AG09319 (cell line): Measurements from ENCODE around the gene TIE1.

Source experiments
- DNase-seq: peaks from one replicate; pipeline ENCODE4 v3.0.0-alpha.2; 2010; ENCODE audit warnings: low read depth; ENCODE audit errors: extremely low read depth
- CTCF ChIP-seq: IDR thresholded peaks from 2 replicates; pipeline ENCODE4 v1.5.1; 2011; ENCODE audit warnings: low read depth, mild to moderate bottlenecking, inconsistent platforms, low read length, moderate library complexity

TIE1 gene

GRCh38 chr1:43321331-43321891 lies 20.6 kb downstream of the TIE1 start:
- DNase-seq: no peak
- TF ChIP-seq CTCF: no peak

- no peak for DNase-seq
- no peak for TF ChIP-seq CTCF
Observed at GRCh38 chr1:43322506-43322905, 21.7 kb downstream of the TIE1 start.

- no peak for DNase-seq
Observed at GRCh38 chr1:43324810-43325209, 24.0 kb downstream of the TIE1 start.

GRCh38 chr1:43325381-43325780 lies 24.6 kb downstream of the TIE1 start:
- TF ChIP-seq CTCF: no peak

More at GRCh38 chr1:43324810-43325209, 24.0 kb downstream of the TIE1 start:
- no peak for TF ChIP-seq CTCF

GRCh38 chr1:43327549-43328292 lies 26.9 kb downstream of the TIE1 start:
- DNase-seq: peak; percentile 23
- no peak for TF ChIP-seq CTCF

More at GRCh38 chr1:43325381-43325780, 24.6 kb downstream of the TIE1 start:
- no peak for DNase-seq

GRCh38 chr1:43329995-43330751 lies 29.4 kb downstream of the TIE1 start:
- peak; percentile 41 for DNase-seq

More at GRCh38 chr1:43329995-43330751, 29.4 kb downstream of the TIE1 start:
- TF ChIP-seq CTCF: no peak
